Non-pigmented ciliary epithelial cell (primary cell): ENCODE measurements around the gene PDE4D.

Experiments
- DNase-seq: peaks from one replicate; pipeline ENCODE4 v3.0.0-alpha.2; 2010; ENCODE audit warnings: low read depth

PDE4D gene

DNA sequence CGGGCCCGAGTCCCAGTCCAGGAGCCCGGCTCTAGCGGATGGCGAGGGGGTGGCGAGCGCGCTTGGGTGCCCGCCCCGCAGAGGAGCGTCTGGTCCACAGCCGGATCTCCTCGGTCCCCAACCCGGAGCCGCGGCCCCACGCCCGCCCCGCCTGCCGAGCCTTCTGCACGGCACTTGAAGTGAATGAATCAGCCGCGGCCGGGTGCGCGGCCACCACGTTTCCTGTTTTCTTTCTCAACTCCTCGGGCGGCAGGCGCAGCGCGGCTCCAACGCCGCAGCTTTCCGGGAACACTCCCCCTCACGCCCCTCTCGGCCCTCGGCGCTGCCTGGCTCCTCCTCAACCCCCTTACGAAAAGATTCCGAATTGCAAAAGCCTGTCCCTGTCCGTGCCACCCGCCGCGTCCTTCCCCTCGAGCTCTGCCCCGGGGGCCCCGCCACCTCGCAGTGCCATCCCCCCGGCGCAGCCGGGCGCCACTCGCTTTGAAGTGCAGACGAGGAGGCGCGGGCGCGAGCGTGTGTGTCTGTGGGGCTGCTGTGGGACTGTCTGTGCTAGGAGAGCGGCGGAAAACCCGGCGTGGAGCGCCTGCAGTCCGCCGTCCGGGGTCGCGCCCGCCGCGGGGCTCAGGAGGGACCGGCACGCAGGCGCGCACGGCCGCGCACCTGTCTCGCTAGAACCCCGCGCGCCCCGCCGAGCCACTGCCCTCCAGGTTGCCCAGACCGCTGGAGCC is 854.1 kb downstream of the PDE4D start:
- DNase-seq: no peak

DNA sequence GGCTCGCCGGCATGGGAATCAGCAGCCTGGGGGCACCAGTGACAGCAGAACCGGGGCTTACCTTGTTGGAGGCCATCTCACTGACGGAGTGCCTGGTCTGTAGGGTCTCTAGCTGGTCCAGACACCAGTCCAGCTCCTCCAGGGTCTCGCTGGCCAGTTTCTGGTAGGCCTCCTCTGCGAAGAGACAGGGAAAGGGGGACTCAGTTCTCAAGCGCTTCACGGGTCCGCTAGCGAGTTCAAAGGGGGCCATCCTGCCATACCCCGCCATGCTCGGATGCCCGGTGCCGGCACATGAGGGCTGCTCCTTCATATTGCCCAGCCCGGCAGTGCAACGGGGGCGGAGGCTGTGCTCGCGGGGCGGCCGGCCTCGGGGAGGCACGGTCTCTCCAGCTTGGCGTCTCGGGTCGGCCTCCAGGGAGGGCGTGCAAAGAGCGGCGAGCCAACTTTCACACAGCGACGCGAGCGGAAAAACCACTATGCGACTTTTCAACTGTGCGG is 854.7 kb downstream of the PDE4D start:
- no peak for DNase-seq

GRCh38 chr5:59037941-59038797 is 855.4 kb downstream of the PDE4D start:
- no peak for DNase-seq

GRCh38 chr5:59037453-59037852 is 856.1 kb downstream of the PDE4D start:
- DNase-seq: no peak

DNA sequence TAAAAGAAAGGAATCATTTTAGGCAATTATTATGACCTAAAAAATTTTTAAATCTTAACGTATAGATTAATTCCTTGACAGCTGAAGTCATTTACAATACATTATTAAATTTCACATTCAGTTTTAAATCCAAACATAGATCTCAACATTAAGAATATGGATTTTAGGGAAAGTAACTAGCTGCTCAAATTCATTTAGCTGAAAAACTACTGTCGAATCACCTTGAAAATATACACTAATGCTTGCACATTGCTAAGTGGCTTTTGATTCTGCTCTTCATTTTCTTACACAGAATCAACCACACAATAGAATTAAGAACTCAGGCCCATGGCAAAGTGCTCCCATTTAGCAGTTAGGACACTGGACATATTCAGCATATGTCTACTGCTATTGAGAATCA is 856.5 kb downstream of the PDE4D start:
- DNase-seq: no peak

GRCh38 chr5:59036274-59036961 is 857.1 kb downstream of the PDE4D start:
- peak; percentile 94 for DNase-seq

DNA sequence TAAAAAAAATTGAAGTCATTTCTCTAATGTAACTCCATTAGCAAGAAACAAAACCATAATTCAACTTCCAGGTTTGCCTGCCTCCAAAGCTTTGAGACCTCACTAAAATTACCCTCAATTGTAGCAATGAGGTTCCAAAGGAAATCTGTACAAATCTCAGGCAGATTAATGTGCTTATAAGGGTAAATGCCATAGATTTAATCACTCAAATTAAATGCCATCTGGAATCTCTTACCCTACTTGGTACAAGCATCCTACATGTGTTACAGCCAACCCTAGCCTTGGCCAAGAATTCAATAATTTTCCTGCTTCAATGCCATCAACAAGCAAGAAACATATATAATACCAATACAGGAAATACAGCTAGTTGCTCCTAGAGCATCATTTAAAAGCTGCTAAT is 857.8 kb downstream of the PDE4D start:
- DNase-seq: no peak

DNA sequence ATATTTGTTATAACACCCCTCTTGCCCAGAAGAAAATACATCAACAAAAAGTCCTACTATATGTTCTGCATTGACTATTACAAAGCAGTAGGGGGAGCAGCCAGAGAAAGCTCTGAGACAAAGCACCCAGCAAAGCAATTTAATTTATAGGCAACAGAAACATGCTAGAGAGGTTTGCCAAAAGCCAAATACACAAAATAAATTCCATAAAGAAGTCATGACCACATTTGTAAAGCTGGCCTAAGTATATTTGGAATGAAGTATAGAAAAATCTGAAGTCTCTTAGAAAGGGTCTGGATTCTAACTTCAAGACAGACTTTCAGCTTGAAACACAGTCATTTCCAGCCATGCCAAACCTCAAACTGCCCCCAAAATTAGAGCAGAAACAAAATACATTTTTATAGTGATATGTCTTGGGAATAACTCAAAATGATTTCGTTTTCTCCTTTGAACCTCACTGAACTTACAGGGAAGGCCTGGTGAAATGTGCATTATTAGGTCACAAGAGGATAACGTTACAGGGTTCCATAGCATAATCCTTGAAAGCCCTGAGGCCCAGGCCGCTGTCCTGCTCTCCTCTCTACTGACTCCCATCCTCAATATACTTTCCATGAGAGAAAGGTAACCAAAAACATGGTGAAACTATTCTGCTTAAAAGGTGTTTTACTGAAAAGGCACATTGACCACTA is 858.9 kb downstream of the PDE4D start:
- DNase-seq: no peak

DNA sequence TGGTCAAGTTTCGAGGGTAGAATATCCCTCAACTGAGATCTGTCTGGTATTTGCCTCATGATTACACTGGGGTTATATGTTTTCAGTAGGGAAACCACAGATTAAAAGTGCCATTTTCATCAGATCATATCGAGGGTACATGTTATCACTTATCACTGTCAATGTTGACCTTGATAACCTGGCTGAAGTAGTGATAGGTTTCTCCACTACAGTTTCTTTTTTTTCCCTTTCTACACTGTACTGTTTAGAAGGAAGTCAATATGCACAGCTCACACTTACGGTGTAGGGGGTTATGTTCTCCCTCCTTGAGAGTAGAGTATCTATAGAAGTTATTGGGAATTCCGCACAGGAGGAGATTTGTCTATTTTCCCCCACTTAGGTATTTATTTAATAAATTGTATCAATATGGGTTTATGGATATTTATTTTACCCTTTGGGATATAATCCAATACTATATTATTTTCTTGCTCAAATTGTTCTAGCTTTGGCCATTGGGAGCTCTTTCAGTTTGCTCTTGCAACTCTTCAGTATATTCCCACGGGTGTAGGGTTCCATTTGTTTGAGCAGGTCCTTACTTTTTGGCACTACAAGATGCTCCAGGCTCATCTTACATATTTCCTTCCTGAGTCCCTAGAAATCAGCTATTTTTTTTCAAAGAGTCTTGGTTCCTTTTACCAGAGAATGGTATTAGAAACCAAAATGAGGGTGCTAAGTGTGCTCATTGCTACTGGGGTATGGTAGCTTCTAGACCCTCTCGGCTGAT is 866.2 kb downstream of the PDE4D start:
- DNase-seq: no peak

GRCh38 chr5:59025734-59026133 is 867.8 kb downstream of the PDE4D start:
- DNase-seq: no peak

- DNase-seq: no peak
These were observed 871.5 kb downstream of the PDE4D start for GRCh38 chr5:59021837-59022514.

DNA sequence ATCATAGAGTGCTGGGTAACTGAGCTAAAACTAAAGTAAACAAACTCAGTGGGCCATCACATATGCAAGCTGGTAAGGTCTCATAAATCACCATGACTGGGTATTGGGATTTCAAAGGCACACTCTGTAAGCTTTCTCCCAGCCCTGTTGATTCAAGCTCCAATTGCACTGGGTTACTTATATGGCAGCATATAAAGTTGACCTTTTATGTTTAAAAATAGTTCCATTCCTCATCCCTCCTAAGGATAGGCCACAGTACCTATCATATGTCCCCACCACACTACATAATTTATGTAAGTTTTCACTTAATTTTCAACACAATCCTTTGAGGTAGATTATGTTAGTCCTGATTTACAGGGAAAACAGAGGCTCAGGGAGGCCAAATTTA is 872.2 kb downstream of the PDE4D start:
- no peak for DNase-seq

GRCh38 chr5:59020611-59021285 is 872.8 kb downstream of the PDE4D start:
- DNase-seq: no peak

DNA sequence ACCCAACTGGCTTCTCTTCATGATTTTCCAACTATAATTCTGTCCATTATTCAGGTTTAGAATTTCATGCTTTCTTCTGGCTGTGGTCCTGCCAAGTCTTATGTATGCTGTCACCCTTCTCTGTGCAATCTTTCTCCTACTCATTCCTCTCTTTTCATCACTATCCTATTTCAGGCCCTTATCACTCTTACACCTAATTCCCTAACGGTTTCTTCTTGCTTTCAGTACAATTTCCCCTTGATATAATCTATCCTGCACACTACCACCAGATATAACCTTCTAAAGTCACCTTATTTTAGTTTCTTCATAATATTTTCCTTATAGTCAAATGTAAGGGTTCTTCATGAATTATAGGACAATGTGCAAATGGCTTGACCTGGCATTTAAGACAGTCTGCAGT is 874.4 kb downstream of the PDE4D start:
- no peak for DNase-seq

- no peak for DNase-seq
These were observed 876.6 kb downstream of the PDE4D start for GRCh38 chr5:59016925-59017324.

DNA sequence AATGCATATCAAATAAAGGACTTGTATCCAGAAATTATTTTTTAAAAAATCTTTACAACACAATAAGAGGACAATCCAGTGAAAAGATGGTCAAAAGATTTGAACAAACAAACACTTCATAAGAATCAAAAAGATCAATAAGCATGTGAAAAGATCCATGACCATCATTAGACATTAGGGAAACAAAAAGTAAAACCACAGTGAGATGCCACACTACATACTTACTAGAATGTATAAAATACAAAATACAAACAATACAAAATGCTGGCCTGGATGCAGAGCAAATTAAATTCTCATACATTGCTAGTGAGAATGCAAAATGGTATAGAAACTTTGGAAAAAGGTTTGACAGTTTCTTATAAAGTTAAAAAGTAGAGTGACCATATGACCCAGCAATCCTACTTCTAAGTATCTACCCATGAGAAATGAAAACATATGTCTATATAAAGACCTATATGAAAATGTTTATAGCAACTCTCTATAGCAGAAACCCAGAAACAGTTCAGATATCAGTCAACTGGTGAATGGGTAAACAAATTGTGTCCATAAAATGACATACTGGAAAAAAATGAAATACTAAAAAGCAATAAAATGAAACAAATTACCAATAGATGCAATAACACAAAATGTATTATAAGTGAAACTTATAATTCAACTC is 884.6 kb downstream of the PDE4D start:
- DNase-seq: no peak

DNA sequence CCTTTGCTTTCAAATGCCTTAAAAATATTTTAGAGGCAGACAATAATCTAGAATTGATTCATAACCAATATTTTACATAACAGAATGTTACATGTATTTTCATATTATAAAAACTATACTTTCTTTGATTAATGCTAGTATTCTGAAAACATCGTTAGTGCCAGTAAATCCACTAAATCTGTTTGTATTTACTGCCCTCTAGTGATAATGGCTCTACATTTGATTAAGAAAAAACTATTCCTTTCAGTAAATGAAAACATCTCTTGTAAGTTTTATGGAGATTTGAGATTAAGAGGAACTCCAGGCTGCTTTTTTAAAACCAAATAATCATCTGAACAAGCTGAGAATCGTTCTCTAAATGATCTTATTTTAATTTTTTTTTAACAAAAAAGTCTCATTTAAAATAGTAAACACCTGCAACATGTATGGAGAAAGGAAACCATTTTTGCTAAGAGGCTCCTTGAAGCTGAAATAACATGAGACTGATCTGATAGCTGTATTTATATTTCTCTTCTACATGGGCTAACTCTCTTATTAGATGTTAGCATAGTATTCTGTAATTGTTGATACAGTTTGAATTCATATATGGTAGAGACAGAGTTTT is 886.0 kb downstream of the PDE4D start:
- no peak for DNase-seq

DNA sequence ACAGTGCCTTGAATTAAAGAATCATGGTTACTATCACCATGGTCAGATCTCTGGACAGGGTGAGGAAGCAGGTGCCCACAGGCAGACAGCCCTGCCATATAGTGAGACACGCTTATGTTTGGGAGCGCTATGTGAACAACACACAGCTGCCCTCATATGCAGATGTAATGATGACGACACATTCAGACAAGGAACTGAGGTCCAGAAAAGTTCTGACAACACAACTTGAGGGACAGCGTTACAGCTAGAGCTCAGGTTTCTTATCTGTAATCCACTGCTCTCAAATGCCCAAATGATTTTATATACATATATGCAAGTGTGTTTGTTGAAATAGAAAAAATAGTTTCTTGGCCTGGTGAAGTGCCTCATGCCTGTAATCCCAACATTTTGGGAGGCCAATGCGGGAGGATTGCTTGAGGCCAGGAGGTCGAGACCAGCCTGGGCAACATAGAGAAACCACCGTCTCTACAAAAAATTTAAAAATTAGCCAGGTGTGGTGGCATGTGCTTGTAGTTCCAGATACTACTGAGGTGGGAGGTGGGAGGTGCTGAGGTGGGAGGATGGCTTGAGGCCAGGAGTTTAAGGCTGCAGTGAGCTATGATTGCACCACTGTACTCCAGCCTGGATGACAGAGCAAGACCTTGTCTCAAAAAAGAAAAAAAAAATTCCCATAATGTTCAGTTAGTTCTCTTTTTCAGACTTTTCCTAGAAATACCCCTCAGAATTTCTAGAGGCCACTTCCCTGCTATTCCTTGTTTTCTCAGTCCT is 887.4 kb downstream of the PDE4D start:
- DNase-seq: no peak
